GM12864 (cell line): Measurements from ENCODE around the gene ZBTB33.
A peak's percentile ranks its signal among the peaks of the same experiment; 100 is the strongest.

Source experiments
- DNase-seq: peaks from one replicate; pipeline ENCODE4 v3.0.0-alpha.2; 2011; ENCODE audit warnings: low read depth
- H3K4me3 ChIP-seq: 2 replicates; pipeline ENCODE4 v1.5.1; 2011; ENCODE audit warnings: mild to moderate bottlenecking, low read depth, low read length, control low read depth
- TF ChIP-seq, protein P1 (sequence below): IDR thresholded peaks from 2 replicates; pipeline ENCODE4 v1.5.1; 2011; ENCODE audit warnings: low read depth, mild to moderate bottlenecking, moderate library complexity, low read length, control low read depth, inconsistent platforms; ENCODE audit errors: missing control alignments

The ZBTB33 gene

DNA sequence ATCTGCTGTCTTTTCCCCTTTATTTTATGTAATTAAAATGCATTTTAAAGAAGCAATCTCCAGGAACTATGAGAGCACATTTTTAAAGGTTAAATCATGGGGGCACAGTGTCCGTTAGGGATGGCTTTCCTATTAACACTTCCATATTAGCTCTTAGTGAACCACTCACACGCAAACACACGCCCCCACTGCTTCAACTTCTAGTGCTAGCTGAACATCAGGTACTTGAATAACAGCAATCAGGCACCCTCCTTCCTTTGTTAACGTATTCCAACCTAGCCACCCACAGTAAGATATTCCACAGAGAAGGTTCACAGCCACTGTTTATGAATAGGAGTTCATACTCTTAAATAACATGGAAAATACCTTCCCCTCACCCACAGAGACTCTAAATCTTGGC lies 51.3 kb downstream of the ZBTB33 start:
- H3K4me3 ChIP-seq, result no peak overlapping the region; the same call in 1 of the 2 replicates
- no peak for DNase-seq
- TF ChIP-seq, protein P1, sequence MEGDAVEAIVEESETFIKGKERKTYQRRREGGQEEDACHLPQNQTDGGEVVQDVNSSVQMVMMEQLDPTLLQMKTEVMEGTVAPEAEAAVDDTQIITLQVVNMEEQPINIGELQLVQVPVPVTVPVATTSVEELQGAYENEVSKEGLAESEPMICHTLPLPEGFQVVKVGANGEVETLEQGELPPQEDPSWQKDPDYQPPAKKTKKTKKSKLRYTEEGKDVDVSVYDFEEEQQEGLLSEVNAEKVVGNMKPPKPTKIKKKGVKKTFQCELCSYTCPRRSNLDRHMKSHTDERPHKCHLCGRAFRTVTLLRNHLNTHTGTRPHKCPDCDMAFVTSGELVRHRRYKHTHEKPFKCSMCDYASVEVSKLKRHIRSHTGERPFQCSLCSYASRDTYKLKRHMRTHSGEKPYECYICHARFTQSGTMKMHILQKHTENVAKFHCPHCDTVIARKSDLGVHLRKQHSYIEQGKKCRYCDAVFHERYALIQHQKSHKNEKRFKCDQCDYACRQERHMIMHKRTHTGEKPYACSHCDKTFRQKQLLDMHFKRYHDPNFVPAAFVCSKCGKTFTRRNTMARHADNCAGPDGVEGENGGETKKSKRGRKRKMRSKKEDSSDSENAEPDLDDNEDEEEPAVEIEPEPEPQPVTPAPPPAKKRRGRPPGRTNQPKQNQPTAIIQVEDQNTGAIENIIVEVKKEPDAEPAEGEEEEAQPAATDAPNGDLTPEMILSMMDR, result no peak

DNA sequence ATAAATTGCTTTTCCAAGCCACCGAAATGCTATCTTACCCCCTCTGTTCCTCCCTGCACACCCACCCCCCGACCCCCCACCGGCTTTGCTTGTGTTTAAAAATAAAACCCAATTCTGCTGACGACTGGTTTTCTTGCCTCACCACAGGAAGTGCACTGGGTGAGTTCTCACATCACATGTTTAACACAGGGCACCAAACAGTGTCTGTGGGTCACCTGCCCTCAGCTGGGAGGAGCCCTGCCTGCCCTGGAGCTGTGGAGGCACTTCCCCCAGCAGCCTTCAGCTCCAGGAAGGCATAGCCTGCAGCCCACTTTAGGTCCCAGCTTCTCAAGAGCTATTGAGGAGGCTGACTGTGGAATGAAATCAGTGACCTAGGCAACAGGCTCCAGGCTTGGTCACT lies 51.8 kb downstream of the ZBTB33 start:
- peak overlapping the region; percentile 14; the same call in 1 of the 2 replicates for H3K4me3 ChIP-seq
- DNase-seq, result peak; percentile 47
- TF ChIP-seq, protein P1, result no peak

DNA sequence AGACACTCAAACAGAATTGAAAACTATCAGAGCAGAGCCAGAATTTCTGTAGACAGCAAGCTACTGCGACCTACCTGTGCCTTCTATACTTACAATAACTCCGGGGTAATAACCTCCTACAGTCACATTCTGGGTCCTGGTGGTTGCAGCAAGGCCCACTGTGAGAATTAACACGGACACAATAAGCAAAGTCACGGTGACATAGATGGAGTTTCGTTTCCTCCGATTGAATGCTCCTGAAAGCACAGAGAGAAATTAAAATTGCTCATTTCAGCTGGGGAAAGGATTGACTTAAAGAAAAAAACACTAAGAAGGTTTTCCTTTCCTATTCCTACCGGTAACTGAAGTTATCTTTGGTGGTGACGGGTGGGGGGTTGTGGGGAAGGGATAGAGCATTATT lies 53.6 kb downstream of the ZBTB33 start:
- H3K4me3 ChIP-seq, result no peak overlapping the region; the same call in 1 of the 2 replicates
- TF ChIP-seq, protein P1, result no peak
- DNase-seq, result no peak

DNA sequence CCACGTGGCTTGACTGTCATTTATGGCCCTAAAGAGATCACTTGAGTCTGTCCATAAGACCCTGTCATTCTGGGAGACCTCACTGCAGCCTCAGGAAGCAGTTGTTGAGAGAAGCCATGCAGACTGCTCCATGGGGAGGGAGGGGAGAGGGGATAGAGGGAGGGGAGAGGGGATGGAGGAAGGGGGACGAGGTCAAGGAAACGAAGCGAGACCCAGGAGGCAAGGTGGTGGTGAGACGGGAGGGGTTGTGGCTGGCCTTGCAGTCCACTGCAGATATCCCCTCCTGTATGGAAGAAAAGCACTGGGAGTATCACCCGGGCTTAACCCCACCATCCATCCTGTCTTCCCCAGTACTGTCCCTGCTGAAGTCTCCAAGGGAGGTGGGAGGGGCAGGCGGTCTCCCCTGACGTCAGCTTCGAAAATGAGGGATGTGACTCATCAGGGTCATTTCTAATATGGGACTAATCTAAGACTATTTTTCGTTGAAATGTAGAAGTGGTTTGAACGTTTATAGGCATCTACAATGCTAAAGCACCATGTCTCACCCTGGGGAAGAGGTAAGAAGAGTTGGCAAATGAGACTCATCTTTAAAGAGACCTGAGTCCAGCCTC lies 55.0 kb downstream of the ZBTB33 start:
- H3K4me3 ChIP-seq, result no peak overlapping the region
- DNase-seq, result no peak
- TF ChIP-seq, protein P1, result no peak

DNA sequence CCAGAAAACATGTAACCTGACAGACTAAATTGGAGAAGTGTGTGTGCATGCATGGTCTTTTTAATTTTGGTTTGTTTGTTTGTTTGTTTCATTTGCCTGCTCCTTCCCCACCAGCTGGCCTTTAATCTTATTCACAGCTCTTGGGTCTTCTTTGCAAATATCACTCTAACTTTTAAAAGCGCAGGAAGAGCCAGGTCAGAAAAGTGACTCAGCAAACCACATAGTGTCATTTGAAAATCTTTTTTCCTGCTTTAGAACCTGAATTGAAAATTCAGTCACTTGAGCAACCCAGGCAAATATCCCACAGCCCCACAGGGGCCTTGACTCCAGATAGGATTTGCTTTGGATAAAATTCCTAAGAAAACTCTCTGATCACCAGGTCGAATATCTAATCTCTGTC lies 56.0 kb downstream of the ZBTB33 start:
- no peak overlapping the region for H3K4me3 ChIP-seq
- no peak for DNase-seq
- TF ChIP-seq, protein P1, result no peak
